Superior temporal gyrus (tissue), 1 donor: Measurements from ENCODE around the gene TTC32.
"Not testable (repeated sequence)": the region's sequence is repeated elsewhere in the genome, so short reads cannot be mapped to it uniquely, and the experiment has no call there.

Experiments used
- DNase-seq: peaks from one replicate; pipeline ENCODE4 v3.0.0-alpha.2; 2016; ENCODE audit errors: extremely low spot score

TTC32 gene

DNA sequence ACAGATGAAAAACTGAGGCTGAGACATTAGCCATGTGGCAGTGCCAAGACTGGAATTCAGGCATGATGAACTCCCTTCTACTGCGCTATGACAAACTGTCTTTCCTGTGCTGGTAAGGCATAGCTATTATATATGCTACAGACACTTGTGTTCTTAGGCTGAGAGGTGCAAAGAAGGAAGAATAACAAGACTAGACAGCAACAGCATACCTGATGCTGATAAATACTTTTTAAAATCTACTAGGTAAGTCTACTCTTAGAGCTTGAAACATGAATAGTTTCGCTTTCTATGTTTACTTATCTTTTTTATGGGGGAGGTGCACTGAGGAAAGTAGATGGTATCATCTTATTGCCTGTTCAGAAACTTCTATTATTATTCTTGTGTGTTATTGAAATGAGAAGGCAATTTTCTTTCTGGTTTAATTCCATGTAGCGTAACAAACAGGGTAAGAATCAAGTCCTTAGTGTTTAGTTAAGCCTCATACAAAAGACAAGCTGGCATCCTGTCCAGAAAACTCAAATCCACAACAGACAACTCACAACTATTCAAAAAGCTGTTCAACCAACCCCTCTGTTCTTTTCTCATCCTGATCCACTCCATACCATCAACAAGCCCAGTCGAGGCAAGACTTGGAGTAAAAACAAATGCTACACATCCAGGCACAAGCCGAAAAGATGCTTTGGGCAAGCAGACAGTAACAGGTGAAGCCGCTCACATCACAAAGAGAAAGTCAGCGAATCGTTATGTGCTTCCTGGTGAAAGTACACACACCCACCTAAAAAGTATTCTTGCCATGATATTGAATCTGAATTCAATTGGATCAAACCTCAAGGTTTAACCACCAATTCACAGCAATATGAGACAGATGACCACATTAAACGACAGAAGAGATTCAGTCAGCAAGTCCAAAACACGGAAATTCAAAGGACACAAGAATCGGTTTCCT lies 1.5 kb downstream of the TTC32 start:
- DNase-seq: no peak

- DNase-seq: no peak
Observed at GRCh38 chr2:19898592-19899329, 3.0 kb downstream of the TTC32 start.

DNA sequence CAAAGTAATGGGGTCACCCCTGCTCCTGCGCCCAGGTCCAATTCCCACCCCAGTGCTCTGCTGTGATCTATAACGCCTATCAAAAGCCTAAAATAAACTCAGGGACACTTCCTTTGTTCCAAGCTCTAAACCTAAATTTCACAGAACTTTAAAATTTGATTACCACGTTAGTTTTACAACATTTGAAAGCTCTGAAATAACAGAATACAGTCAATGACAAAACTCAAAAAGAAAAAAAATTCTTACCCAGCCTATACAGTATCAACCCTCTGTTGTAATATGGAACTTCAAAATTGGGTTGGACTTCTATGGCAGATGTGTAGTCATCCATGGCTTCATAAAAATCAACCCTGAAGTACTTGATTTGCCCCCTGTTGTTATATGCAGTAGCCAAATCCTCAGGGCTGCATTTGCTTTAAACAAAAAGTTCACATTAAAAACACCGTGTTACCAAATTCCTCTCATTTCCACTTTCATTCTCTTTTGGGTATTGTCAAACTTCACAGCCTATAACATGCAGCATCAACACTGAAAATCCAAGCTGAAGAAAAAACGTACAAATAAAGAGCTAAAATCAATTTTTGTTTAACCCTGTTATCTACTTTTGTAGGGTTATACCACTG lies 4.0 kb downstream of the TTC32 start:
- DNase-seq: no peak

DNA sequence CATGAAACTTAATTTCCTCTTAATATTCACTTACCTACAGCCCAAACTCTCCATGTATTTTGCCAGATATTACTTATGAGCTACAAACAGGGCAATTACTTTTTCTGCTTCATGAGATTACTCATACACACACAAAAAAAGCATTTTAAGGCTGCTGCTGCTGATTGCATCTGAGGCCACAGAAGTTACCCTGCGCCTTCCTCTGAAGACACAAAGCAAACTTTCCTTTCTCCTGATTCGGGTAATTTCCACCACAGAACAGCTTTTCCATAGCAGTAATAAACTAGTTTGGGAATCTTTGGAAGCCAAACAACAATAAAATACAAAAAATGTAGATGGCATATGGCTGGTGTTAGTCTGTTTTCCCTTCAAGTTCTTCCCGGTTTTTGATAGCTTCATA lies 6.2 kb downstream of the TTC32 start:
- no peak for DNase-seq

GRCh38 chr2:19894134-19894792 lies 7.5 kb downstream of the TTC32 start:
- no peak for DNase-seq

GRCh38 chr2:19893520-19894133 lies 8.2 kb downstream of the TTC32 start:
- peak; percentile 23 for DNase-seq

DNA sequence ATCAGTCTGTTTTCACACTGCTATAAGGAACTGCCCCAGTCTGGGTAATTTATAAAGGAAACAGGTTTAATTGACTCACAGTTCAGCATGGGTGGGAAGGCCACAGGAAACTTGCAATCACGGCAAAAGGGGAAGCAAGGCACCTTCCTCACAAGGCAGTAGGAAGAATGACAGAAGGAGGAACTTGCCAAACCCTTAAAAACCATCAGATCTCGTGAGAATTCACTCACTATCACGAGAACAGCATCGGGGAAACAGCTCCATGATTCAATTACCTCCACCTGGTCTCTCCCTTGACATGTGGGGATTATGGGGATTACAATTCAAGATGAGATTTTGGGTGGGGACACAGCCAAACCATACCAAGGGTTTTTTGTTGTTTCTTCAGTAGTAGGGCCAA lies 9.8 kb downstream of the TTC32 start:
- not testable (repeated sequence) for DNase-seq

DNA sequence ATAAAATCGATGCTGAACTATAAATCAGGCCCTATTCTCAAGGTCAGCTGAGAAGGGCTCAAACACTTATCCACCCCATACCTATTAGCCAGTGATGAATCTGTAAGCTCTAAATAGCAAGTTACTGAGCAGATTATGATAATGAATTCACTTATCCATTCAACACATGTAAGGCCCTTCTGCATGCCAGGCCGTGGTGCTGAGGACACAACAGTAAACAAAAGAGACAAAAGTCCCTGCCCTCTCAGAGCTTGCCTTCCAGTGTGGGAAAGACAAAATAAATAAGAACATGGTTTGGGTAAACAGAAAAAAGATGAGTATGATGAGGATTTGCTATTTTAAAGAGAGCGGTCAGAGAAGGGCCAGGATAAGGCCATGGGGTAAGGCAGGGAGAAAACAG lies 11.7 kb downstream of the TTC32 start:
- DNase-seq: no peak

GRCh38 chr2:19888831-19889230 lies 13.0 kb downstream of the TTC32 start:
- DNase-seq: no peak

GRCh38 chr2:19887510-19887909 lies 14.3 kb downstream of the TTC32 start:
- no peak for DNase-seq

- no peak for DNase-seq
Observed at GRCh38 chr2:19886261-19886660, 15.5 kb downstream of the TTC32 start.

GRCh38 chr2:19885791-19886190 lies 16.0 kb downstream of the TTC32 start:
- DNase-seq: no peak

DNA sequence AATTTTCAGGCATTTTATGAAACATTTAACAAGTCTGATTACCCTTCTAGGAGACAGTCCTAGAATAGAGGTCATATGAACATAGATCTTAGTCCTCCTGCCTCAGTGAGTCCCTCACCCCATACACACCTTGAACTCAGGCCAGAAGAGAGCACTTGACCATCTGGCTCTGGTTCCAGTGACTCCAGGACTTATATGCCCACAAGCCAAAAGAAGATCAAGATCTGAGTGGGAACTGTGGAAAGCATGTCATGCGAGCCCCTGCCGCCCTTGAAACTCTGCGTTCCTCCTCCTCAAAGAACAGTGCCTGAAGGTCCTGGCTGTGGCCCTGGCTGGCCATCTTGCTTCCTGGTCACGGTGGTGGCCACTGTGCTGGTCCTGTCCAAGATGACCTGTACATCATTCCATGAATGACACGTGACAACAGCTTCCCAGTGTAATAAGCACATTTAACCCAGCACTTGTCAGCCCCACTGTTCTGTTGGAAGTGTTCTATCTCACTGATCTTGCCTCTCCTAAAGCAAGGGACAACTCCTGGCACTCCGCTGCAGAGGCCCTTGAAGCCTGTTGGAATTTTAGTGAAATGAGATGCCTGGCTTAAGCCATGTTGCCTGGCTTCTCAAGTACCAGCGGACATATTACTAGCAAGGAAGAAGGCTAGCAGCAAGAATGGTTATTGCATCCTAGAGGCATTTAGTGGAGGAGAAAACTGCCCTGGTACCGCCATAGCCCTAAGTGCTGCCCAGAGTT lies 17.6 kb downstream of the TTC32 start:
- DNase-seq: no peak

- DNase-seq: no peak
Observed at GRCh38 chr2:19883486-19883885, 18.3 kb downstream of the TTC32 start.

GRCh38 chr2:19882286-19882685 lies 19.5 kb downstream of the TTC32 start:
- no peak for DNase-seq

DNA sequence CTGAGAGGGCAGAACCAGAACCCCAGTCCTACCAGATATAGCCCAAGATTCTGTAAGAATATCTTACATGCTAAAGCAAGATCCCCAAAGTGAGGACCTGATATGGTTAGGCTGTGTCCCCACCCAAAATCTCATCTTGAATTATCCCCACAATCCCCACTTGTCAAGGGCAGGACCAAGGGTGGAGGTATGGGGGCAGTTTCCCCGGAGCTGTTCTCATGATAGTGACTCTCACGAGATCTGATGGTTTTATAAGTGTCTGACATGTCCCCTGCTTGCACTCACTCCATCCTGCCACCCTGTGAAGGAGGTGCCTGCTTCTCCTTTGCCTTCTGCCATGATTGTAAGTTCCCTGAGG lies 19.9 kb downstream of the TTC32 start:
- no peak for DNase-seq

DNA sequence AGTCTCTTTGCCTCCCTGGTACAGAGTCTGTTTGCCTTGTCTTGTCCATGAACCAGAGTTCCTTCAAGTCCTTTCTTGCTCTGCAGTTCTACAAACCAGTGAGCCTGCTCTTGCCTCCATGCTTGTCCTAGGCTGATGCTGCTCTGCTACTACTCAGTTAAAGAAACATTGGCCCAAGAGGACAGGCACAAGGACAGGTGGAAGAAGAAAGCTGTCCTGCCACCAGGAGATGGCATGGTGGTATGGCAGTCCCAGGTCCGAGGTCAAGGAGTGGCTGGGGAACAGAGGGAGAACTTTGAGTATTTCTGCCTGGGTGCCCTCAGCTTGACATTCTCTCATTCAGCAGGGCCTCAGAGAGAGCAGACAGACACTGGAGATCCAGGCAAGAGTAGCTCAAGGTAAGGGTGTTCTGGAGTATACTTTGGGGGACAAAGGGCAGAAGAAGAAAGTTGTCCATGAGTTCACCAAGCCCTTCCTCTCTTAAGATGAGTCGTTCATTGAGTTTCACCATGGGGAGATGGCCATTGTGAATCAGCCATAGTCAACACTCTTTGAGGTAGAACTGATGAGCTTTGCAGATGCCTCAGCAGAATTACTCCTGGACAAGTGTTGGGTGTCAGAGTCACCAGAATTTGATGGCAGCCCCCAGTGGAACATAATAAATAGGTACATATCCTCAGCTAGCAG lies 20.4 kb downstream of the TTC32 start:
- DNase-seq: no peak

GRCh38 chr2:19880191-19880590 lies 21.6 kb downstream of the TTC32 start:
- not testable (repeated sequence) for DNase-seq

GRCh38 chr2:19879120-19879519 lies 22.7 kb downstream of the TTC32 start:
- no peak for DNase-seq
